Neural crest cell (in vitro differentiated cells): ENCODE data around the gene PRKCE. TPM values are rescaled to one million over a fixed set of nuclear protein-coding genes. Genes with fewer than 3 reads are reported as not detected.

Experiments
- DNase-seq: peaks from one replicate; pipeline ENCODE4 v3.0.0; 2021; ENCODE audit warnings: low read depth, mixed read lengths, low spot score
- H3K27ac Mint-ChIP-seq: one replicate; pipeline ENCODE4 v1.8.0; 2021; ENCODE audit warnings: mild to moderate bottlenecking, mixed read lengths; ENCODE audit not compliant: unreplicated experiment
- H3K27me3 Mint-ChIP-seq: 2 replicates; pipeline ENCODE4 v1.8.0; 2021; ENCODE audit warnings: low read depth, mild to moderate bottlenecking, mixed read lengths
- H3K36me3 Mint-ChIP-seq: 2 replicates; pipeline ENCODE4 v1.8.0; 2021; ENCODE audit warnings: low read depth, mild to moderate bottlenecking, mixed read lengths
- H3K4me1 Mint-ChIP-seq: 2 replicates; pipeline ENCODE4 v1.8.0; 2021; ENCODE audit warnings: mixed read lengths
- H3K4me3 Mint-ChIP-seq: one replicate; pipeline ENCODE4 v1.8.0; 2021; ENCODE audit warnings: mild to moderate bottlenecking, mixed read lengths
- H3K9me3 Mint-ChIP-seq: 2 replicates; pipeline ENCODE4 v1.8.0; 2021; ENCODE audit warnings: mixed read lengths
- total RNA-seq: library from RNA; stranded (reverse); gene quantifications from 2 replicates; pipeline ENCODE4 v1.2.1, GENCODE V29; 2021
- TF ChIP-seq, protein P1 (sequence below): fragments of 200-600 bp; sonication (generic); conservative IDR thresholded peaks from 2 replicates; pipeline ENCODE4 v1.5.0; 2021; ENCODE audit warnings: antibody characterized with exemption, mild to moderate bottlenecking

PRKCE gene
- total RNA-seq, 1 donor from 2014 or later = 15.6 TPM

DNA sequence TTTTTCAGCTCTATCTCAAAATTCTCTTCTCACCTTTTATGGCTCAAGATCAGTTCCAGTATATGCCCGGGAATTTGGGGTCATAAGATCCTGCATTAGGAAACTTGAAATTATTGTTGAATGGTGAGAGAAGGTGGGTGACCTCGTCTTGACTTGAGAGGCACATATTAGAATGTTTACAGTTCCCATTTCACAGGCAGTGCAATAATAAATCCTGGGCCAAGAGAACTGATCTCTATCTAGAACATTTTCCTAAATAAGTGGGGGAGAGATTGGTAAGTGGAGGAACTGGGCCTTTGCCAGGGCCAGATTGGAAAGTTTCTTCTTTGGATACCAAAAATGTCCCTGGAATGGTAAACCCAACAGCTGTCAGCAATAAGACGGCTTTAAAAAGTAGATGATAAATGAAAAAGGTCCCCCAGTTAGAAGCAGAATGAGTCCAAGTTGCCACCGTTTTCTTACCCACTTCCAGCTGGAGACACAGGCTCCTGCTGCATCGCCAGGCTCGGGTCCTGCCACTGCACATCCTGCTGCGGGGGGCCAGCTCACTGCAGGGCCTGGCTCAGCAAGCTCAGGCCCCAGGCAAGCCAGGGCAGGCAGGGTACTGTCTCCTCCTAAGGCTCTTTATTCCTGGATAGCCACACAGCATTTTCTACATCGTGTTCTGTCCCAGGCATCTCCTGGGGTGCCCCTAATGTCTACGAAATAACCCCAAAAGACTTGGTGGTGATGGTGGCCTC, 519.3 kb downstream of the PRKCE start:
- no peaks in the 10 kb centered on the region for H3K36me3 Mint-ChIP-seq
- TF ChIP-seq, protein P1, sequence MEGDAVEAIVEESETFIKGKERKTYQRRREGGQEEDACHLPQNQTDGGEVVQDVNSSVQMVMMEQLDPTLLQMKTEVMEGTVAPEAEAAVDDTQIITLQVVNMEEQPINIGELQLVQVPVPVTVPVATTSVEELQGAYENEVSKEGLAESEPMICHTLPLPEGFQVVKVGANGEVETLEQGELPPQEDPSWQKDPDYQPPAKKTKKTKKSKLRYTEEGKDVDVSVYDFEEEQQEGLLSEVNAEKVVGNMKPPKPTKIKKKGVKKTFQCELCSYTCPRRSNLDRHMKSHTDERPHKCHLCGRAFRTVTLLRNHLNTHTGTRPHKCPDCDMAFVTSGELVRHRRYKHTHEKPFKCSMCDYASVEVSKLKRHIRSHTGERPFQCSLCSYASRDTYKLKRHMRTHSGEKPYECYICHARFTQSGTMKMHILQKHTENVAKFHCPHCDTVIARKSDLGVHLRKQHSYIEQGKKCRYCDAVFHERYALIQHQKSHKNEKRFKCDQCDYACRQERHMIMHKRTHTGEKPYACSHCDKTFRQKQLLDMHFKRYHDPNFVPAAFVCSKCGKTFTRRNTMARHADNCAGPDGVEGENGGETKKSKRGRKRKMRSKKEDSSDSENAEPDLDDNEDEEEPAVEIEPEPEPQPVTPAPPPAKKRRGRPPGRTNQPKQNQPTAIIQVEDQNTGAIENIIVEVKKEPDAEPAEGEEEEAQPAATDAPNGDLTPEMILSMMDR = no peak
- no peak overlapping the region for H3K4me3 Mint-ChIP-seq
- H3K27me3 Mint-ChIP-seq = no peaks in the 10 kb centered on the region
- no peaks in the 10 kb centered on the region for H3K9me3 Mint-ChIP-seq
- no peaks in the 10 kb centered on the region for H3K4me1 Mint-ChIP-seq
- DNase-seq = no peak
- H3K27ac Mint-ChIP-seq = no peak overlapping the region

DNA sequence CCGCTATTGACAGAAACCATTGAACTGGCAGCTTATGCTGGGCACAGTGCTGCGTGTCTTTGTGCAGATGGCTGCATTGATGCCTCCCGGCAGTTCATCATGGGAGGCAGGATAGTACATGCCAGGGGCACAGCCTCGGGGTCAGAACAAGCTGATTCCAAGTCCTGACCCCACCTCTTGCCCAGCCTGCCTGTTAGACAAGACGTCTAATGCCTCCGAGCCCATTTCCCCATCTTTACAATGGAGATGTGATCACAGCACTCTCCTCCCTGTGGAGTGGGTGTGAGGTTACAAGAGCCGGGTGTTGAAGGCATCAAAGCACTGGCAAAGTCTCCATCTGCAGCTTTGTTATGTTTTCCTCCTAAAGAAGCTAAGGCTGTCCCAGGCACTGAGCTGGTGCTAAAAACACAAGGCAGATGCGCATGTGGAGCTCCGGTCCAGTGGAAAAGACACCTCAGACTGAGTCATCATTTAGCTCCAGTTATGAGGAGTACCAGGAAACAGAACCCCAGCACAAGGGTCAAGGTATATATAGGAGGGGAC, 520.0 kb downstream of the PRKCE start:
- TF ChIP-seq, protein P1 = no peak
- Mint-ChIP-seq H3K27me3 (no peaks in the 10 kb centered on the region), H3K36me3 (no peaks in the 10 kb centered on the region), H3K4me3 (no peak overlapping the region), H3K9me3 (no peaks in the 10 kb centered on the region), H3K4me1 (no peaks in the 10 kb centered on the region), H3K27ac (no peak overlapping the region)
- DNase-seq = no peak

DNA sequence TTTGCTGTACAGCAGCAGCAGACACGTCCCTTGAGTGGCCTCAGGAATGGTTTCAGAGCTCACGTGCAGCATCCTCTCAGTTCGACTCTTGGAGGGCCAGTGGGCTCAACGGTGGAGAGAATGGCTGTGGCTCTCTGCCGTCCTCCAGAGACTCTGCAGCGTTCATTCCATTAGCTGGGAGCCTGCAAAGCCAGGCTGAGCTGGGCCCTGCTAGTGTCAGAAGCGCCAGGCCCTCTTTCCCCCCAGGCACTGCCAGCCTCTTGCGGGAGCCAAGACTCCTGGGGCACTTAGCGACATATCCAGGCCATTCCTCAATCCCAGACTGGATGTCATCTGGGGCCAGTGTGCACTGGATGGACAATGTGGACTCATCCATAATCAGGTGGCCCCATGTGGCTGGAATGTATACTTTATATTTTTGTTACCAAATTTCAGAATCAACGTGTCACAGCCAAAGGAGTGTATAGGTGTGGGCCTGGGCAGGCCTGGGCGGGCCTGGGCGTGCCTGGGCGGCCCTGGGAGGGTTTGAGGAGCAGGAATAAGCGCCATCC, 520.6 kb downstream of the PRKCE start:
- H3K4me1 Mint-ChIP-seq = no peaks in the 10 kb centered on the region
- DNase-seq = no peak
- no peaks in the 10 kb centered on the region for H3K27me3 Mint-ChIP-seq
- no peak overlapping the region for H3K27ac Mint-ChIP-seq
- no peaks in the 10 kb centered on the region for H3K36me3 Mint-ChIP-seq
- no peaks in the 10 kb centered on the region for H3K9me3 Mint-ChIP-seq
- no peak overlapping the region for H3K4me3 Mint-ChIP-seq
- TF ChIP-seq, protein P1 = no peak

DNA sequence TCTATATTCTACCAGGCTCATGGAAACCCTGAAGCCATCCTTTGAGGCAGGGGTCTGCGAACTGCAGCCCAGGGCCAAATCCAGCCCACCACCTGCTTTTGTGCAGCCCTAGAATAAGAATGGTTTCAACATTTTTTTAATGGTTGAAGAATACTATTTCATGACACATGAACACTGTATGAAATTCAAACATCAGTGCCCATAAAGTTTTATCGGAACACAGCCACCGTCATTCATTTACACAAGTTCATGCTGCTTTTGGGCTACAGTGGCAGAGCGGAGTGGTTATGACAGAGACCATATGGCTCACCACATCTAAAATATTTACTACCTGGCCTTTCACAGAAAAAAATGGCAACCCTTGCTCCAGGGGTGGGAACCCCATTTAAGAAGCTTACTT, 521.6 kb downstream of the PRKCE start:
- Mint-ChIP-seq H3K27me3 (no peaks in the 10 kb centered on the region), H3K4me1 (no peaks in the 10 kb centered on the region), H3K9me3 (no peaks in the 10 kb centered on the region), H3K4me3 (no peak overlapping the region), H3K27ac (no peak overlapping the region), H3K36me3 (no peaks in the 10 kb centered on the region)
- TF ChIP-seq, protein P1 = no peak
- DNase-seq = no peak

DNA sequence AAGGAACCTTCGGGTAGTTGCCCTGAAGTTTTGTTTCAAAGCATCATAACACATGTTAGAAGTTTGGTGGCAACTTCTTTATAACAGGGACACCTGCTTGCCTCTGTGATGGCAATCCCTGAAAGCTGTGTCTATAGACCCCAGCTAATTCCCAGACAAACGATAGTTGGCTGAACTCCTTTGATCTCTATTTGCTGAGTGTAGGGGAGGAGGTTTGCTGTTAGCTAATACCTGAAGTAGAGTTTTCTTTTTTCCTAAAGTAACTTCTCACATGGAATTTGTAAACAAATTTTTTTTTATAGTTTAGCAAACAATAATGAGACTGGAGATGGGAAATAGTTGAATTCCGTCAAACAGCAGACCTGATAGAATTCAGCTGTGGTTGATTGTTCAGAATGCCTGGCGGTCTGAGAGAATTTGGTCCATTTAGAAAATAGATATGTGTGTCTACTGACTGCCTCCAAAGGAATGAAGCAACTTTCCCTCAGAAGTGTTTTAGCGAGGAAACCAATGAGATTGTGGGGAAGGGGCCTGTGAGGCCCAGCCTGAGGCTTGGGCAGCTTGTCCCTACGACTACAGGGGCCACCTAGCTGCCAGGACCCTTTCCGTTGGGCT, 522.3 kb downstream of the PRKCE start:
- Mint-ChIP-seq H3K4me1 (peaks cover 2% of the 10 kb centered on the region), H3K36me3 (no peaks in the 10 kb centered on the region), H3K9me3 (no peaks in the 10 kb centered on the region), H3K4me3 (no peak overlapping the region), H3K27me3 (no peaks in the 10 kb centered on the region), H3K27ac (no peak overlapping the region)
- DNase-seq = no peak
- TF ChIP-seq, protein P1 = no peak
